ENCODE data around the gene ZIC4.

GRCh38 chr3:147379651-147380050, 26.7 kb downstream of the ZIC4 start:
- no peak for TF ChIP-seq CTCF (IDR thresholded peaks at IDR 0.05)
- no peak for TF ChIP-seq POLR2A (IDR thresholded peaks at IDR 0.05)

Measured in heart left ventricle (tissue), 13 donors.